HepG2 (cell line): ENCODE results near the gene GPC4. TPM values are rescaled to one million over a fixed set of nuclear protein-coding genes. Genes with fewer than 3 reads are reported as not detected.

ENCODE experiments used
- ATAC-seq: fragments of 200-7000 bp; cut with Tn5 transposase; 3 replicates; pipeline ENCODE4 v1.9.1; 2020; ENCODE audit warnings: mild to moderate bottlenecking, moderate library complexity
- BruUV-seq: library from RNA; stranded (reverse); fragments of 400-500 nt; replicated peaks from 2 replicates; lab custom pipeline; 2021; lab: Mats Ljungman, UMichigan
- CTCF ChIA-PET: fragments of 300-600 bp; formaldehyde crosslinking; extraction: SDS; loops from one replicate; lab custom pipeline; 2021; ENCODE audit warnings: low total read pairs, inconsistent platforms, low intra/inter-chr PET ratio; lab: Yijun Ruan, JAX
- POLR2A ChIA-PET: fragments of 350-600 bp; sonication (Branson Sonifier 250); formaldehyde crosslinking; loops from one replicate; lab custom pipeline; 2020; ENCODE audit warnings: antibody characterized with exemption, inconsistent platforms; lab: Yijun Ruan, JAX
- DNase-seq: peaks from one replicate; pipeline ENCODE4 v3.0.0-alpha.2; 2015; ENCODE audit warnings: low spot score
- FAIRE-seq: peaks from 3 replicates; lab custom pipeline; 2011; peaks lifted over from hg19 to GRCh38; lab: Jason Lieb, UNC
- H2AFZ ChIP-seq: one replicate; pipeline ENCODE4 v1.6.1; 2011; ENCODE audit warnings: low read length, inconsistent platforms
- H3K27ac ChIP-seq: fragments of 300-600 bp; 3 replicates; pipeline ENCODE4 v1.8.0; 2011; ENCODE audit warnings: mixed run types, mild to moderate bottlenecking, mixed read lengths, low read length, inconsistent platforms; ENCODE audit not compliant: insufficient read depth; ENCODE audit errors: extremely low read length
- H3K27me3 ChIP-seq, 2 experiments: fragments of 200-600 bp in 1 of 2; 2 replicates in 1 of 2; 3 replicates in 1 of 2; pipeline versions ENCODE4 v1.6.0 to v1.8.0; 2011; ENCODE audit warnings: low read length in 2 of 2, mild to moderate bottlenecking in 2 of 2, moderate library complexity in 2 of 2, inconsistent platforms in 1 of 2; ENCODE audit not compliant: insufficient read depth in 2 of 2, control insufficient read depth in 1 of 2
- H3K36me3 ChIP-seq, 2 experiments: fragments of 200-600 bp in 1 of 2; replicated peaks in 1 of 2; 2 replicates in 1 of 2; 3 replicates in 1 of 2; pipeline versions ENCODE4 v1.5.1 to v1.8.0; 2011; ENCODE audit warnings: low read length in 2 of 2, inconsistent platforms in 1 of 2; ENCODE audit not compliant: insufficient read depth in 2 of 2, control insufficient read depth in 1 of 2
- H3K4me1 ChIP-seq: 2 replicates; pipeline ENCODE4 v1.5.1; 2012; ENCODE audit warnings: low read length, inconsistent platforms; ENCODE audit not compliant: insufficient read depth
- H3K4me2 ChIP-seq: 2 replicates; pipeline ENCODE4 v1.6.0; 2011; ENCODE audit warnings: low read depth, low read length, inconsistent platforms
- H3K4me3 ChIP-seq, 3 experiments: fragments of 200-600 bp in 1 of 3; sonication (generic), shearing (Covaris generic) in 1 of 3; replicated peaks in 1 of 3; 2 replicates each; pipeline ENCODE4 v1.5.1; 2011 to 2016; ENCODE audit warnings: low read length in 3 of 3, inconsistent platforms in 2 of 3, low read depth in 2 of 3, mild to moderate bottlenecking in 2 of 3, control low read depth in 1 of 3, mixed read lengths in 1 of 3; ENCODE audit not compliant: insufficient read depth in 1 of 3
- H3K79me2 ChIP-seq: one replicate; pipeline ENCODE4 v1.6.1; 2011; ENCODE audit warnings: low read length, inconsistent platforms; ENCODE audit not compliant: insufficient read depth
- H3K9ac ChIP-seq: 2 replicates; pipeline ENCODE4 v1.6.0; 2011; ENCODE audit warnings: mild to moderate bottlenecking, low read depth, low read length, inconsistent platforms; ENCODE audit not compliant: insufficient read depth
- H3K9me3 ChIP-seq: 2 replicates; pipeline ENCODE4 v1.5.1; 2012; ENCODE audit warnings: mild to moderate bottlenecking, low read length
- H4K20me1 ChIP-seq: 2 replicates; pipeline ENCODE4 v1.6.0; 2011; ENCODE audit warnings: inconsistent platforms, mild to moderate bottlenecking, low read length, moderate library complexity; ENCODE audit not compliant: insufficient read depth
- ADNP ChIP-seq: sonication (generic); formaldehyde crosslinking; IDR thresholded peaks from 2 replicates; pipeline ENCODE4 v1.4.0; 2020; ENCODE audit warnings: missing genetic modification reagents
- AGO2 ChIP-seq: fragments of 200-400 bp; formaldehyde crosslinking; optimal IDR thresholded peaks from 2 replicates; pipeline ENCODE3; 2017; ENCODE audit warnings: mild to moderate bottlenecking, low read depth, low read length, moderate library complexity
- ATF7-NPFF ChIP-seq: sonication (generic); formaldehyde crosslinking; IDR thresholded peaks from 2 replicates; pipeline ENCODE4 v1.8.1; 2023; ENCODE audit warnings: mild to moderate bottlenecking, low read depth, missing genetic modification reagents, moderate library complexity
- HBP1 ChIP-seq: IDR thresholded peaks from 2 replicates; pipeline ENCODE4 v1.6.1; 2016; ENCODE audit warnings: low read depth, control low read depth
- HOMEZ ChIP-seq: IDR thresholded peaks from 2 replicates; pipeline ENCODE4 v1.6.1; 2016; ENCODE audit warnings: low read depth
- MED13 ChIP-seq: sonication (generic); formaldehyde crosslinking; IDR thresholded peaks from 2 replicates; pipeline ENCODE4 v1.5.0; 2020; ENCODE audit warnings: missing genetic modification reagents
- NAIF1 ChIP-seq: sonication (generic); formaldehyde crosslinking; IDR thresholded peaks from 2 replicates; pipeline ENCODE4 v1.5.0; 2020; ENCODE audit warnings: mild to moderate bottlenecking, missing genetic modification reagents, borderline replicate concordance
- NFAT5 ChIP-seq: sonication (generic); formaldehyde crosslinking; IDR thresholded peaks from 2 replicates; pipeline ENCODE4 v1.4.0; 2020; ENCODE audit warnings: missing genetic modification reagents
- PRPF4 ChIP-seq: fragments of 200-400 bp; formaldehyde crosslinking; IDR thresholded peaks from 2 replicates; pipeline ENCODE4 v1.6.1; 2016; ENCODE audit warnings: low read length, low read depth; ENCODE audit not compliant: poor library complexity, severe bottlenecking
- SALL2 ChIP-seq: sonication (generic); formaldehyde crosslinking; IDR thresholded peaks from 2 replicates; pipeline ENCODE4 v1.8.1; 2023; ENCODE audit warnings: mild to moderate bottlenecking, missing genetic modification reagents, inconsistent platforms
- SP2 ChIP-seq: sonication (generic); formaldehyde crosslinking; IDR thresholded peaks from 2 replicates; pipeline ENCODE4 v1.5.1; 2020; ENCODE audit warnings: mild to moderate bottlenecking, missing genetic modification reagents
- YEATS4 ChIP-seq: sonication (generic); formaldehyde crosslinking; IDR thresholded peaks from 2 replicates; pipeline ENCODE4 v1.4.0; 2020; ENCODE audit warnings: missing genetic modification reagents, borderline replicate concordance
- ZNF354B ChIP-seq: sonication (generic); formaldehyde crosslinking; IDR thresholded peaks from 2 replicates; pipeline ENCODE4 v1.8.0; 2022; ENCODE audit warnings: mild to moderate bottlenecking, missing genetic modification reagents
- WGBS: methylation state at CpG from one replicate; pipeline ENCODE4 v1.1.6; 2017; ENCODE audit warnings: low lambda C conversion rate; 5-methylcytosine and 5-hydroxymethylcytosine counted together
- in situ Hi-C: cut with HindIII; loops from 2 replicates; pipeline ENCODE4 v1.10.0; 2017; ENCODE audit warnings: low pct_unique_long_range_greater_than_20kb; ENCODE audit not compliant: extremely low pct_ligation_motif_present
- intact Hi-C: fragments of 100-400 bp; cut with micrococcal nuclease; formaldehyde crosslinking; loops from one replicate; pipeline ENCODE4 v1.10.0; 2022; ENCODE audit not compliant: unreplicated experiment
- polyA plus RNA-seq, 8 experiments: library from polyadenylated mRNA; depleted of rRNA in 3 of 8; stranded (reverse) in 7 of 8; unstranded in 1 of 8; fragments of >200 nt; fragmentation: Illumina TruSeq in 4 of 8; extraction: Trizol in 4 of 8; gene quantifications; 2 replicates each; pipeline versions ENCODE4 v1.2.1 to v1.2.3, GENCODE V29; 2011 to 2016; ENCODE audit warnings: low read depth in 4 of 8, missing spikeins in 1 of 8, mixed read lengths in 1 of 8; ENCODE audit not compliant: insufficient read depth in 1 of 8
- total RNA-seq, 5 experiments: library from RNA; depleted of rRNA; stranded (reverse); fragments of >200 nt; fragmentation: Illumina TruSeq; extraction: Trizol; gene quantifications; 2 replicates each; pipeline ENCODE4 v1.2.3, GENCODE V29; 2016; ENCODE audit warnings: low read depth in 1 of 5

GPC4 gene
- total and polyA plus RNA-seq, 2 of the 13 experiments (the other 11 are each of a cell fraction or from before 2014, with no cell fraction given): 0.29 to 0.38 TPM

GRCh38 chrX:133419911-133420310 lies 4.6 kb upstream of the GPC4 start:
- intact Hi-C loops (no loop called here), in situ Hi-C loops (no loop called here)
- TF ChIP-seq MED13 (CRISPR knock-in tag): no peak
- TF ChIP-seq HBP1 (CRISPR knock-in tag): no peak
- no peak for TF ChIP-seq HOMEZ (CRISPR knock-in tag)
- TF ChIP-seq SP2 (CRISPR knock-in tag): no peak
- TF ChIP-seq ZNF354B: no peak
- TF ChIP-seq ATF7-NPFF (CRISPR knock-in tag): no peak
- TF ChIP-seq SALL2: no peak
- no peak for TF ChIP-seq PRPF4
- no peak for TF ChIP-seq AGO2
- no peak for TF ChIP-seq NAIF1
- TF ChIP-seq NFAT5 (CRISPR knock-in tag): no peak
- no peak for TF ChIP-seq YEATS4
- no peak for TF ChIP-seq ADNP
- Histone ChIP-seq H3K4me1 (no peaks in the 10 kb centered on the region), H3K36me3 (no peaks in the 10 kb centered on the region), H3K27me3 (peaks cover 0 to 16% of the 10 kb centered on the region in 2 experiments; a peak in 2 of 5 replicates), H3K9ac (no peak overlapping the region), H3K4me3 (no peak overlapping the region), H3K4me2 (no peak overlapping the region), H3K27ac (no peak overlapping the region), H3K79me2 (no peaks in the 10 kb centered on the region), H3K9me3 (no peaks in the 10 kb centered on the region), H4K20me1 (no peaks in the 10 kb centered on the region), H2AFZ (no peak overlapping the region)
- BruUV-seq: no TSS peak
- ChIA-PET CTCF (no interaction called here), POLR2A (no interaction called here)
- 9% methylated on average over 2 of the region's 2 CpGs for WGBS
- no peak for ATAC-seq
- no peak for DNase-seq
- FAIRE-seq: no peak
